ENCODE measurements around the gene SNORC. TPM values are rescaled to one million over a fixed set of nuclear protein-coding genes. Genes with fewer than 3 reads are reported as not detected.

Gene SNORC
- total and polyA plus RNA-seq, 10 of the 15 experiments (the other 5 are each of a cell fraction or from before 2014, with no cell fraction given): 0.04 to 0.74 (median 0.45) TPM; not detected in 4

GRCh38 chr2:232896111-232896510 is 26.0 kb downstream of the SNORC start (continued):
- TF ChIP-seq USF2 (IDR thresholded peaks at IDR 0.05; ENCODE audit: borderline replicate concordance, low read depth, low read length) (no peak), EP300 (IDR thresholded peaks at IDR 0.05; ENCODE audit: borderline replicate concordance in 1 of 2, control insufficient read depth in 1 of 2, low read depth in 2 of 2, low read length in 2 of 2) (no peak), SIN3A (IDR thresholded peaks at IDR 0.05; ENCODE audit: low read depth, low read length) (no peak), BCLAF1 (IDR thresholded peaks at IDR 0.05) (no peak), CREB1 (IDR thresholded peaks at IDR 0.05; ENCODE audit: low read depth) (no peak)

- Histone ChIP-seq H3K9me3 (replicated peaks; ENCODE audit: control insufficient read depth, insufficient read depth, low read length) (no peaks in the 10 kb centered on the region), H3K4me2 (ENCODE audit: control insufficient read depth, insufficient read depth) (no peak overlapping the region), H3K27me3 (replicated peaks in 1 of 2; ENCODE audit: control insufficient read depth in 2 of 2, insufficient read depth in 2 of 2, low read length in 1 of 2) (no peaks in the 10 kb centered on the region), H3K4me1 (ENCODE audit: control insufficient read depth, insufficient read depth, low read length) (no peaks in the 10 kb centered on the region), H3K9ac (ENCODE audit: control insufficient read depth, insufficient read depth, low read length) (no peak overlapping the region), H4K20me1 (ENCODE audit: control insufficient read depth, insufficient read depth) (no peaks in the 10 kb centered on the region), H3K4me3 (no peak overlapping the region), H3K27ac (ENCODE audit: control insufficient read depth, insufficient read depth) (no peak overlapping the region), H2AFZ (ENCODE audit: control insufficient read depth, low read depth, low read length) (no peak overlapping the region), H3K36me3 (ENCODE audit: control insufficient read depth in 2 of 2, insufficient read depth in 2 of 2, low read length in 1 of 2) (no peaks in the 10 kb centered on the region), H3K79me2 (ENCODE audit: control insufficient read depth, insufficient read depth, low read length) (no peaks in the 10 kb centered on the region)
- DNase-seq (ENCODE audit: low read depth, low spot score) (no peak), ATAC-seq (no peak), FAIRE-seq (no peak)
- CTCF ChIA-PET: interaction anchor here (0.7 to 1.1 kb wide), 2 partner anchors 154 to 156 kb away, joined by 3 read pairs; no protein-coding TSS in a partner anchor
- POLR2A ChIA-PET: no interaction called here
- no peak for TF ChIP-seq PAX5 (IDR thresholded peaks at IDR 0.05; ENCODE audit: borderline replicate concordance, low read depth, low read length)
- TF ChIP-seq CBX3 (IDR thresholded peaks at IDR 0.05; ENCODE audit: borderline replicate concordance, low read depth): no peak
- TF ChIP-seq YY1 (IDR thresholded peaks at IDR 0.05; ENCODE audit: low read depth, low read length): no peak
- TF ChIP-seq TCF7 (IDR thresholded peaks at IDR 0.05; ENCODE audit: borderline replicate concordance): no peak
- TF ChIP-seq EP300 (IDR thresholded peaks at IDR 0.05; ENCODE audit: borderline replicate concordance in 1 of 2, control insufficient read depth in 1 of 2, low read depth in 2 of 2, low read length in 2 of 2): no peak
- no peak for TF ChIP-seq BCL11A (IDR thresholded peaks at IDR 0.05; ENCODE audit: low read depth, low read length)
- TF ChIP-seq ZBTB4 (CRISPR knock-in tag; IDR thresholded peaks at IDR 0.05): no peak
- RAD21 ChIA-PET (ENCODE audit: unreplicated experiment): no interaction called here
- intact Hi-C loops (cut with micrococcal nuclease; ENCODE audit: unreplicated experiment): no loop called here
- SMC1A ChIA-PET (ENCODE audit: uncharacterized antibody, unreplicated experiment): no interaction called here
- in situ Hi-C loops (cut with MboI): no loop called here
- BruUV-seq (replicated peaks): no TSS peak
- WGBS (ENCODE audit: insufficient coverage, insufficient replicate concordance, low lambda C conversion rate, missing lambda C conversion rate): 63% methylated on average over 5 of the region's 9 CpGs
These were observed 26.9 kb downstream of the SNORC start for GRCh38 chr2:232896720-232897597.

Data from GM12878 (cell line).